ENCODE measurements around the gene NPAS2. TPM values are rescaled to one million over a fixed set of nuclear protein-coding genes. Genes with fewer than 3 reads are reported as not detected.
A peak's percentile ranks its signal among the peaks of the same experiment; 100 is the strongest.

Gene NPAS2
- total and polyA plus RNA-seq, 2 experiments from 2014 or later = 0.55 to 0.89 TPM

DNA sequence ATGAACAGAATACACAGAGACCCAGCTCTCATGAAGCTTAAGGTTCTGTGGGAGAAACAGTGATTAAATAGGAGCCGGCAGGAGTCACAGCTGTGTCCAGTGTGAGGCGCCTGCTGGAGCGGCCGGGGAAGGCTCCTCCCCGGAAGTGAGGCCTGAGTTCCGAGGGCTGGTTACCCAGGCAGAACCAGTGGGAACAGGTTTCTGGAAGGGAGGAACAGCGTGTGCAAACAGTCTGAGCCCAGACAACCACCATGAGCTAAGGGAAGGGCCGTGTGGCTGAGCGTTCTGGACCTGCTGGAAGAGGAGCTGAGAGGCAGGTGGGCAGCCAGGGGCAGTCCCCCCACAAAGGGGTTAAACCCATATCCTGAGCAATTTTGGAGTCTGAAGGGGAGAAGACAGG lies 26.0 kb upstream of the NPAS2 start:
- no peak for DNase-seq (ENCODE audit: low read depth in 1 of 2, low spot score in 1 of 2)
- TF ChIP-seq, protein P1, sequence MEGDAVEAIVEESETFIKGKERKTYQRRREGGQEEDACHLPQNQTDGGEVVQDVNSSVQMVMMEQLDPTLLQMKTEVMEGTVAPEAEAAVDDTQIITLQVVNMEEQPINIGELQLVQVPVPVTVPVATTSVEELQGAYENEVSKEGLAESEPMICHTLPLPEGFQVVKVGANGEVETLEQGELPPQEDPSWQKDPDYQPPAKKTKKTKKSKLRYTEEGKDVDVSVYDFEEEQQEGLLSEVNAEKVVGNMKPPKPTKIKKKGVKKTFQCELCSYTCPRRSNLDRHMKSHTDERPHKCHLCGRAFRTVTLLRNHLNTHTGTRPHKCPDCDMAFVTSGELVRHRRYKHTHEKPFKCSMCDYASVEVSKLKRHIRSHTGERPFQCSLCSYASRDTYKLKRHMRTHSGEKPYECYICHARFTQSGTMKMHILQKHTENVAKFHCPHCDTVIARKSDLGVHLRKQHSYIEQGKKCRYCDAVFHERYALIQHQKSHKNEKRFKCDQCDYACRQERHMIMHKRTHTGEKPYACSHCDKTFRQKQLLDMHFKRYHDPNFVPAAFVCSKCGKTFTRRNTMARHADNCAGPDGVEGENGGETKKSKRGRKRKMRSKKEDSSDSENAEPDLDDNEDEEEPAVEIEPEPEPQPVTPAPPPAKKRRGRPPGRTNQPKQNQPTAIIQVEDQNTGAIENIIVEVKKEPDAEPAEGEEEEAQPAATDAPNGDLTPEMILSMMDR (IDR thresholded peaks at IDR 0.05; ENCODE audit: low read depth, low read length) = no peak

DNA sequence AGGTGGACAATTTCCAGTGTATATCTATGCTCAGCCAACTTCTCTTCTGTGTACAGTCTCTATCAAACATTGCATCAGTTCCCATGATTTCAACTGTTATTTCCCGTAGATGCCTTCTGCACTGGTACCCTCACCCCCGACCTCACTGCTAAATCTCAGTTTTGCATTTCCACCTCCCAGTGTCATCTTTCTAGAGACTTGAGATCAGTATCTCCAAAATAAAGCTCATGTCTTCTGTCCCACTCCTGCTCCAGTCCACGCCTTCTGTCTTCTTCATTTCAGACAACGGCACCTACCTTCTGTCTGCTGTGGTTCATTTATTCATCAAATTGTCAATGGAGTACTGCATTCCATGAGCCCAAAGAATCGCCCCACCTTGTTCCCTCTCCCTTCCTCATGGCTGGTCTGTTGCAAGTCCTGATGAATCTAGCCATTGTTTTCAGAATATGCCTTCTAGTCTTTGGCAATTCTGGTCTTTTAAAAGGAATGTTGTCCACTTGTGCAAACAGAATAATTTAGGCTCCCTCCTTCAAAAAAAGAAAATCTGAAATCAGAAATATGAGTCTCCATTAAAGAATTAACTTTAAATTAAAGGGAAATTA lies 23.3 kb upstream of the NPAS2 start:
- no peaks in the 10 kb centered on the region for H3K4me1 ChIP-seq (ENCODE audit: low read depth)
- H3K27ac ChIP-seq = no peak overlapping the region
- H3K36me3 ChIP-seq = no peaks in the 10 kb centered on the region
- peak in 1 of 2 donors; percentile 63 for DNase-seq (ENCODE audit: low read depth in 1 of 2, low spot score in 1 of 2)
- H3K4me3 ChIP-seq = no peak overlapping the region
- TF ChIP-seq, protein P1 (IDR thresholded peaks at IDR 0.05; ENCODE audit: low read depth, low read length) = no peak
- H3K9me3 ChIP-seq (ENCODE audit: low read depth) = no peaks in the 10 kb centered on the region
- H3K27me3 ChIP-seq = peaks cover 2% of the 10 kb centered on the region

More for the DNA sequence above, 26.0 kb upstream of the NPAS2 start:
- no peak overlapping the region for H3K27ac ChIP-seq
- H3K27me3 ChIP-seq = peaks cover 2% of the 10 kb centered on the region
- no peak overlapping the region for H3K4me3 ChIP-seq
- no peaks in the 10 kb centered on the region for H3K9me3 ChIP-seq (ENCODE audit: low read depth)
- no peaks in the 10 kb centered on the region for H3K4me1 ChIP-seq (ENCODE audit: low read depth)
- no peaks in the 10 kb centered on the region for H3K36me3 ChIP-seq

DNA sequence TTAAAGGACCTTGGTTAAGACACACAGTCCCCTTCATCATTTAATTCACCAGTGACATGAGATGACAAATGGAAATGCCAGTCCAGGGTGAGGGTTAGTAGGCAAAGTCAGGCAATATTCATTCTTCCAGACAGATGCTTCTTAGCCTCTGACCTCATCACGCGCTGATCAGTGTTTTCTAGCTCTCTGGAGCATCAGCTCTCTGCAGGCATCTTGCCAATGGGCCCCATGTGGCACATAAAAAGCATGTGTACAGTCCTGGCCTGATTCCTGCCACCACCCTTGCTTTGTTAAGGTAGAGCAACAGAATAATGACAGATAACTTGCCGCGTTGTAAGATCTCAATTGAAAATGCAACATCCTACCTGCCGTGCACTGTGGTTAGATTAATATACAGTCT lies 20.3 kb upstream of the NPAS2 start:
- DNase-seq (ENCODE audit: low read depth in 1 of 2, low spot score in 1 of 2) = no peak
- Histone ChIP-seq H3K27me3 (peaks cover 2% of the 10 kb centered on the region), H3K9me3 (ENCODE audit: low read depth) (no peaks in the 10 kb centered on the region), H3K36me3 (no peaks in the 10 kb centered on the region), H3K4me3 (no peak overlapping the region), H3K4me1 (ENCODE audit: low read depth) (no peaks in the 10 kb centered on the region), H3K27ac (no peak overlapping the region)
- TF ChIP-seq, protein P1 (IDR thresholded peaks at IDR 0.05; ENCODE audit: low read depth, low read length) = no peak

DNA sequence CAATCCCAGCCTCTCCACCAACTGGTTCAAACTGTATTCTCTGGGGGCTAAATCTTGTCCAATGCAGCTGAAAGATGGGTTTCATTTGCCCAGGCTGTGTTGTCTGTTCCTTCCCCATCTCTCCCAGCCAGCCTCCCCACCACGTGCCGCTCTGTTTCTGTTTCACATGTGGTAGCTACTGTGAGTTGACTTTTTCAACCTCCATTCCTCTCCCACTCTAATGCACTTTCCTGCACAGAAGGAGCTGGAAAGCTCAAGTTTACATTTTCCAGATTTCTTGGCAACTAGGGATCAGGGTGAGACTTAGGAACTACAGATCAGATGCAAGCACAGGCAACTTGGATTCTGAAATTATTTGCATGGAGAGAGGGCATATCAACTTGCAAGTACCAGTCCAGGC lies 19.0 kb upstream of the NPAS2 start:
- H3K4me3 ChIP-seq = no peak overlapping the region
- TF ChIP-seq, protein P1 (IDR thresholded peaks at IDR 0.05; ENCODE audit: low read depth, low read length) = no peak
- peaks cover 2% of the 10 kb centered on the region for H3K27me3 ChIP-seq
- no peaks in the 10 kb centered on the region for H3K36me3 ChIP-seq
- no peak for DNase-seq (ENCODE audit: low read depth in 1 of 2, low spot score in 1 of 2)
- no peaks in the 10 kb centered on the region for H3K4me1 ChIP-seq (ENCODE audit: low read depth)
- H3K27ac ChIP-seq = no peak overlapping the region
- no peaks in the 10 kb centered on the region for H3K9me3 ChIP-seq (ENCODE audit: low read depth)

DNA sequence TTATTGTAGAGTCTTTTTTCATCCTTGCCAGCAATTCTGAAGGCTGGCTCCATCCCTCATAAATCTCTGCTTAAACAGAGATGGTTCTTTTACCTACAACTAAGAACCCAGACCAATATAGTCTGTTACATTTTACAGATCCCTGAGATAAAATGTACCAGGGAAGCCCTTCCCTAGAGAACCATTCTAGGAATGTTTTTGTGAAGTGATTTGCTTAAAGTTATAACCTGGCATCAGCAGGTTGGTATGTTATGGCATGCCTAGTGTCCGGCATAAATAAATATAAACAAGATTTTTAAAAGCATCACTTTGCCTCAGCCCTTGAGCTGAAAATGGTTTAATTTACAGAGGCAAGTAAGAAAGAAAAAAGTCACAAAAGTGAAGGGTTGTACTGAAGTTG lies 18.5 kb upstream of the NPAS2 start:
- no peak overlapping the region for H3K27ac ChIP-seq
- DNase-seq (ENCODE audit: low read depth in 1 of 2, low spot score in 1 of 2) = no peak

More for the DNA sequence above, 18.5 kb upstream of the NPAS2 start:
- Histone ChIP-seq H3K27me3 (peaks cover 2% of the 10 kb centered on the region), H3K9me3 (ENCODE audit: low read depth) (no peaks in the 10 kb centered on the region), H3K36me3 (no peaks in the 10 kb centered on the region), H3K4me3 (no peak overlapping the region), H3K4me1 (ENCODE audit: low read depth) (no peaks in the 10 kb centered on the region)
- TF ChIP-seq, protein P1 (IDR thresholded peaks at IDR 0.05; ENCODE audit: low read depth, low read length) = no peak

All from cardiac muscle cell (in vitro differentiated cells and primary cell).